ENCODE data around the gene ZNF536. TPM values are rescaled to one million over a fixed set of nuclear protein-coding genes. Genes with fewer than 3 reads are reported as not detected.

ZNF536 gene
- 0.15 TPM for polyA plus RNA-seq (2013, experiment 1 of 2)
- polyA plus RNA-seq (2013, experiment 2 of 2): 0.63 TPM

DNA sequence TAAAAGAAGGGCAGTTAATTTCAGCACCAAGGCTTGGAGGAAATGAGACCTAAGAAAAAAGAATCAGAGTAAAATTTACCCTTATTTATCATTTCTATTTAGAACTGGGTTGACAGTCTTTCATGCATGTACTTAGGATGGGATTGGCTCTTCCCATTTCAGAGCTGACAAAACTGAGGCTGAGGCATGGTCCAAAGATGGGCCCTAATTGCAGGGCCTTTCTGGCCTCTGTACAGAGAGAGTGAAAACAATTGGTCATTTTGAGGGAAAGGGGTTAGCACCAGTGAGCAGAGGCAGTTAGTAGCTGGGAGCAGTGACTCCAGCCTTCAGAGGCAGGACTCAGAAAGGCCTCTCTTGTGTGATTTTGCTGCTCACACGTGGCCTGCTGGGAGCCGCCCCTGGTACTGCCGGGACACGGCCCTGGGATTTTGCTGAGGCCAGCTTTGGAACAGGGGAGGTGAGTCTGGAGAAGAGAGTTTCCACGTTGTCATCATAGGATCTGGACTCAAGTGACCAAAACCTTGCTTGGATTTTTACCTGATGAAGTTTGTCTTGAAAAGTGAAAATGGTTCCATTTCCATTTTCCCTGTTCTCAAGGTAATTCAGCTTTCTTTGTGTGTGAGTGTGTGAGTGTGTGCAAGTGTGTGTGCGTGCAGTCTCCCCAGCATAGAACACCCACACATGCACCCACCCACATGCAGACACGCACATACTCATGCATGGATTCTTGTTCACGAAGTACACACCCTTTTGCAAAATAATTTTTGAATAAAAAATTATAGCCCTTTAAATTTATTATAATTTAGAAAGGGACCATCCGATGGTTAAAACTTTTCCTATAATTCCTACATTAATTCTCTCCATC lies at the start of gene ZNF536:
ZNF536 (plus strand) TSS at position 425 of the 865 bp plus-strand sequence. CDS start 71,179 bp downstream, outside the sequence.
- Histone ChIP-seq H3K27ac (ENCODE audit: low read depth, low read length) (peak within 1 kb of the TSS; percentile 76; the same call in 1 of the 2 replicates), H3K4me3 (ENCODE audit: low read length) (peak within 1 kb of the TSS; percentile 64; the same call in 1 of the 2 replicates), H3K36me3 (ENCODE audit: insufficient read depth, low read length) (no peaks in the 10 kb centered on the region), H3K9ac (ENCODE audit: low read depth, low read length) (0 out of 2 replicates have a peak within 1 kb of the TSS, but pooled peaks have one; percentile 11), H3K4me1 (ENCODE audit: insufficient read depth, low read length) (peaks cover 28% of the 10 kb centered on the region), H3K9me3 (ENCODE audit: insufficient read depth, low read depth, low read length) (no peaks in the 10 kb centered on the region), H3K27me3 (ENCODE audit: insufficient read depth, low read length) (peaks cover 42% of the 10 kb centered on the region)
- WGBS: 76% methylated on average over 6 of the region's 9 CpGs

DNA sequence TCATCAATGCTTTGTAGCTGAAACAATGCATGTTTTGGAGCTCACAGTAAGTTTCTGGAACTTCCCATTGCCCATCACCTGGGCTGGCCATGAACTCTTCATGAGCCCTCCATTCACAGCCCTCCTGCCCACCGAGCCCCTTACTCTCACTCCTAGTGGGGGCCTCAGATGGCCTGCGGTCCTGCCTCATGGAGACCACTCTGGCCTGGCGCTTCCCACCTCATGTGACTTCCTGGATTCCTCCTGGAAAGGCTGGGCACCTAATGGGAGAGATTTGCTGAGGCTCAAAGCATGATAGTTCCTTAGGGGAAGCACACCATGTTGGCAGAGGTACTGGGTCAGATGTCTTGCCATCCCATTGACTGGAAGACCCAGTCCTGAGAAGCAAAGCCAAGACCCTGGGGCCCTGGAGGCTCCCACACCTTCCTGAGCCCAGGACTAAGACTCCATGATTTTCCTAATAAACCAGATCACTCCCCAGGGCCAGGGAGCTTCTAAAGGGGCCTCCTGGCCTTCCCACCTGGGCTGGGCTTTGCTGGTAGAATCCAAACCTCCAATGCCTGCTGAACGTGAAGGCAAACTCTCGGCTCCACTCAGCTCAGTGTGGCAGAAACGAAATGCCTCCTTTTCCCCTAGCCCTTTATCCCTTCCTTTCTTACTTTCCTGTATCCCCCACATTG lies 49.4 kb upstream of the ZNF536 start:
- H3K27ac ChIP-seq (ENCODE audit: low read depth, low read length): no peak overlapping the region
- no peak overlapping the region for H3K4me3 ChIP-seq (ENCODE audit: low read length)
- H3K9me3 ChIP-seq (ENCODE audit: insufficient read depth, low read depth, low read length): no peaks in the 10 kb centered on the region
- WGBS: 90% methylated on average over 6 of the region's 6 CpGs
- no peaks in the 10 kb centered on the region for H3K36me3 ChIP-seq (ENCODE audit: insufficient read depth, low read length)
- no peaks in the 10 kb centered on the region for H3K4me1 ChIP-seq (ENCODE audit: insufficient read depth, low read length)
- H3K27me3 ChIP-seq (ENCODE audit: insufficient read depth, low read length): no peaks in the 10 kb centered on the region
- no peak overlapping the region for H3K9ac ChIP-seq (ENCODE audit: low read depth, low read length)

DNA sequence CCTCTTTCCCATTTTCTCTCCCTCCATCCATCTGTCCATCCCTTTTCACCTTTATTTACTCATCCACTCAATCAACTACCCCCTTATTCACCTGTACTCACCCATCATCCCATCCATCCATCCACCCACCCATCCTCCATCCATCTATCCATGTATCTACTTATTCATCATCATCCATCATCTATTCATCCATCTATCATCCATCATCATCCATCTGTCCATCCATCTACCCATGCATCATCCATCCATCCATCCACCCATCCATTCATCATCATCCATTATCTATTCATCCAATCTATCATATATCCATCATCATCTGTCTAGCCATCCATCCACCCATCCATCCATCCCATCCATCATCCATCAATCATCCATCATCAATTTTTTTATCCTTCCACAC lies 48.3 kb upstream of the ZNF536 start:
- Histone ChIP-seq H3K4me1 (ENCODE audit: insufficient read depth, low read length) (no peaks in the 10 kb centered on the region), H3K36me3 (ENCODE audit: insufficient read depth, low read length) (no peaks in the 10 kb centered on the region), H3K9ac (ENCODE audit: low read depth, low read length) (no peak overlapping the region), H3K27ac (ENCODE audit: low read depth, low read length) (no peak overlapping the region), H3K27me3 (ENCODE audit: insufficient read depth, low read length) (no peaks in the 10 kb centered on the region), H3K9me3 (ENCODE audit: insufficient read depth, low read depth, low read length) (no peaks in the 10 kb centered on the region), H3K4me3 (ENCODE audit: low read length) (no peak overlapping the region)

DNA sequence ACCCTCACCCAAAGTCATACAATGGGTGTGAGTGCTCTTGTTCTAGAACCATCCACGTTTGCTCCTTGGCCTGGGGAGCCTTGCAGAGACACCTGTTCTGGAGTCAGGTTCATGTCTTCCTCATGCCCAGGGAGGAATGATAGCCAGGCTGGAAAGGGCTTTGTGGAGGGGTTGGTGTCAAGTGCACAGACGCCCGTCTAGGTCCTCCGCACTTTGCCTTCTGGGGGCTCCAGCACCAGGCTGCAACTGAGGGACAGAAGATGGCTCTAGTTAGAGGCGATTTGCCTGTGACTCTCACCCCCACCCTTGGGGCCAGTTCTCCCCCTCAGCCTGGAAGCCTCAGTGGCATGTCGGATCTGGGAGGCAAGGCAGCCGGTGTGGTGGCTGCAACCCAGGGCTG lies 47.2 kb upstream of the ZNF536 start:
- 94% methylated on average over 7 of the region's 7 CpGs for WGBS
- Histone ChIP-seq H3K27me3 (ENCODE audit: insufficient read depth, low read length) (no peaks in the 10 kb centered on the region), H3K4me1 (ENCODE audit: insufficient read depth, low read length) (no peaks in the 10 kb centered on the region), H3K4me3 (ENCODE audit: low read length) (no peak overlapping the region), H3K36me3 (ENCODE audit: insufficient read depth, low read length) (no peaks in the 10 kb centered on the region), H3K27ac (ENCODE audit: low read depth, low read length) (no peak overlapping the region), H3K9me3 (ENCODE audit: insufficient read depth, low read depth, low read length) (no peaks in the 10 kb centered on the region), H3K9ac (ENCODE audit: low read depth, low read length) (no peak overlapping the region)

DNA sequence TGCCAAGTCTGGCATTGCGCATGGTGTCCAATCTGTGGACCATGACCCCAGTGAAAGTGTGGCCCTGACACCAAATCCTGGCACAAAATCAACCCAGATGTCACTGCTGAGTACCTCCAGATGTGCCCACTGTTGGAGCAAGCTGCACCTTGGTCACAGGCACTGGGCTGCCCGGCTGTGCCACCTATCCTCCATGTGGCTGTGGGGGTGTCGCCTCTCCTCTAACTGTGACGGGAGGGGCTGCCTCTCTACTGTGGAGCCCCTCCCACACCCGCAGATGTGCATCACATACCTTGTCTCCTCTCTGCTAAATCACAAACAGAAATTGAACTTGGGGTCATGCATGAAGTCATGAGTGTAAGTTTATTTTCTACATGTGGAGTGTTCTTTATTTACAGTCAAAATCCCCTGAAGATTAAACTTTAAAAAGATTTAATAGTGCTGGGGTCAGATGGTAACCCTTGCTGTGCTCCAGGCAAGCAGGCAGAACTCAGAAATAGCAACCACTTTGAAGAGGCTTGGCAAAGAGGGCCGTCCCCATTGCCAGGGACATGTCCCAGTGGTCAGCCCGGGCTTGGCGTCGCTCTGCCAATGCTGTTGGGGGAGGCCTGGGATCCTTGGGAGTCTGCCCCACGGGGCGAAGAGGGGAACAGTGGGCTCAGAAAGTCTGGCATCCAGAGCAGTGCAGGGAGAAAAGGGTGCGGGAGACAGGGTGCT lies 46.4 kb upstream of the ZNF536 start:
- WGBS: 93% methylated on average over 11 of the region's 12 CpGs
- H3K27me3 ChIP-seq (ENCODE audit: insufficient read depth, low read length): no peaks in the 10 kb centered on the region

DNA sequence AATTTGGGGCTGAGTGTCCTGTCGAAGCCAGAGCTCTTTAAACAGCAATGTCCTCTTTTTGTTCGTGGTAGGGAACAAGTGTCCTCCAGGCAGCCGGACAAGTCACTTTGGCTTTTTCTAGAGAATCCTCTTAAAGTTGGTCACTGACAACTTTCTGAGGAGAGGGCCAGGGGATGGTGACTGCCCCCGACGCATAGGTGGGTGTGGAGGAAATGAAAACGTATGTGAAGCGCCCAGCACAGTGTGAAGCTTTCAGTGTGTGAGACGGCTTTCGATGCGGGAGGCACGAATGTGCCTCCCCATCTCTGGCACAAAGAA lies 45.8 kb upstream of the ZNF536 start:
- Histone ChIP-seq H3K36me3 (ENCODE audit: insufficient read depth, low read length) (no peaks in the 10 kb centered on the region), H3K27ac (ENCODE audit: low read depth, low read length) (no peak overlapping the region), H3K27me3 (ENCODE audit: insufficient read depth, low read length) (no peaks in the 10 kb centered on the region), H3K9me3 (ENCODE audit: insufficient read depth, low read depth, low read length) (no peaks in the 10 kb centered on the region), H3K4me1 (ENCODE audit: insufficient read depth, low read length) (no peaks in the 10 kb centered on the region), H3K4me3 (ENCODE audit: low read length) (no peak overlapping the region), H3K9ac (ENCODE audit: low read depth, low read length) (no peak overlapping the region)
- 93% methylated on average over 11 of the region's 11 CpGs for WGBS

More for the DNA sequence above, 46.4 kb upstream of the ZNF536 start:
- H3K9ac ChIP-seq (ENCODE audit: low read depth, low read length): no peak overlapping the region
- H3K4me3 ChIP-seq (ENCODE audit: low read length): no peak overlapping the region
- H3K27ac ChIP-seq (ENCODE audit: low read depth, low read length): no peak overlapping the region
- no peaks in the 10 kb centered on the region for H3K9me3 ChIP-seq (ENCODE audit: insufficient read depth, low read depth, low read length)
- no peaks in the 10 kb centered on the region for H3K36me3 ChIP-seq (ENCODE audit: insufficient read depth, low read length)
- no peaks in the 10 kb centered on the region for H3K4me1 ChIP-seq (ENCODE audit: insufficient read depth, low read length)

DNA sequence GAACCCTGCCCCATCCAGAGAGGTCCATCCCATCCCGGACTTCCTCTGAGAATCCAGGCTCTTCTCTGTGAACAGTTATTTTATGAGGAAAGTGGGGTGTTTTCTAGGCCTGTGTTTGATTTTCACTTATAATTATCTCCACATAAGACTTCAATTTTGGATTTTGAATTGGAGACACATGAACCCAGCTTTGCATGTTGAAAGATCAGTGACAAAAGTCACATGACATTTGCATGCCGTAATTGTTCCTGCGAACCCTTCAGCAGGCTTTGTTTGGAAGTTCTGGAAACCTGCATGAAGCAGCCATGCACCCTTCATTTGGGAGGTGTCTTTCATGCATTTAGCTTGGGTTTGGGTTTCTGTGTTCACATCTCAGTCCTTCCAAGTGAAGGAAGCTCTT lies 44.9 kb upstream of the ZNF536 start:
- Histone ChIP-seq H3K27ac (ENCODE audit: low read depth, low read length) (no peak overlapping the region), H3K27me3 (ENCODE audit: insufficient read depth, low read length) (no peaks in the 10 kb centered on the region), H3K9me3 (ENCODE audit: insufficient read depth, low read depth, low read length) (no peaks in the 10 kb centered on the region), H3K4me3 (ENCODE audit: low read length) (no peak overlapping the region), H3K36me3 (ENCODE audit: insufficient read depth, low read length) (no peaks in the 10 kb centered on the region), H3K4me1 (ENCODE audit: insufficient read depth, low read length) (no peaks in the 10 kb centered on the region), H3K9ac (ENCODE audit: low read depth, low read length) (no peak overlapping the region)
- 96% methylated on average over 3 of the region's 3 CpGs for WGBS

DNA sequence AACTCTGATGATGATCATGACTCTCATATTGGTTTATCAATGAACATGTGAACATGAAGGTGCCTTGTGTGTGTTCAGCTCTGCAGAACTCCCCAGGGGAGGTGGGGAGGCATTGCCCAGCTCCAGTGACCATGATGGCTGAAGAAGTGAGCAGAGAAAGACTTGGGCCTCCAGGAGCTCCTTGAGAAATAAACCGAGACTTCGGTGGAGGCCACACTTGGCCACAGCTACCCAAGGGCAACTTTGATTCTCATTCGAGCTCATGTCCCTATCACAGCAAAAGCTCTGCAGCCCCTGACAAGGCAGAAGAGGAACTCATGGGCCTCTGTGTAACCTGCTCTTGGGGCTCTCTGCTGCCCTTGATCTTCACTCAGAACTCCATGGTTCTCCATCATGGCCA lies 44.1 kb upstream of the ZNF536 start:
- Histone ChIP-seq H3K9ac (ENCODE audit: low read depth, low read length) (no peak overlapping the region), H3K36me3 (ENCODE audit: insufficient read depth, low read length) (no peaks in the 10 kb centered on the region), H3K27ac (ENCODE audit: low read depth, low read length) (no peak overlapping the region), H3K9me3 (ENCODE audit: insufficient read depth, low read depth, low read length) (no peaks in the 10 kb centered on the region), H3K4me3 (ENCODE audit: low read length) (no peak overlapping the region), H3K27me3 (ENCODE audit: insufficient read depth, low read length) (no peaks in the 10 kb centered on the region), H3K4me1 (ENCODE audit: insufficient read depth, low read length) (no peaks in the 10 kb centered on the region)
- 94% methylated on average over 3 of the region's 3 CpGs for WGBS

DNA sequence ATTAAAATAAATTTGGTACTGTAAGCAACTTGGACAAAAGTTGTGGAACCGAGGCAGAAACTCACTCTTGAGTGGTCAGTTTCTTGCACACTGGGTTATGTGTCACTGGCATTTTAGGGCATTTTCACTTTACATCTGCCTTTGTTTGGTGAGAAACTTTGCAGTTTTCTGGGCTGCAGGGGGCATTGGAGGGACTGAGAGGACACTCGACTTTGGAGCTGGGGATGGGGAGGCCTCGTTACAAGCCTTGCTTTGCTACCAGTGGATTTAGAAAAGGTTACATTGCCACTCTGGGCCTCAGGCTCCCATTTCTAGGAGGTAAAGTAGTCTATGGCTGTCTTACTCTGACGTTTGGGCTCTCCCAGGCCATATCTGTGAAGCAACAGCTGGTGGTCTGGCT lies 41.9 kb upstream of the ZNF536 start:
- Histone ChIP-seq H3K27me3 (ENCODE audit: insufficient read depth, low read length) (no peaks in the 10 kb centered on the region), H3K27ac (ENCODE audit: low read depth, low read length) (no peak overlapping the region), H3K9me3 (ENCODE audit: insufficient read depth, low read depth, low read length) (no peaks in the 10 kb centered on the region), H3K4me1 (ENCODE audit: insufficient read depth, low read length) (no peaks in the 10 kb centered on the region), H3K4me3 (ENCODE audit: low read length) (no peak overlapping the region), H3K36me3 (ENCODE audit: insufficient read depth, low read length) (no peaks in the 10 kb centered on the region), H3K9ac (ENCODE audit: low read depth, low read length) (no peak overlapping the region)
- WGBS: 77% methylated on average over 4 of the region's 4 CpGs

DNA sequence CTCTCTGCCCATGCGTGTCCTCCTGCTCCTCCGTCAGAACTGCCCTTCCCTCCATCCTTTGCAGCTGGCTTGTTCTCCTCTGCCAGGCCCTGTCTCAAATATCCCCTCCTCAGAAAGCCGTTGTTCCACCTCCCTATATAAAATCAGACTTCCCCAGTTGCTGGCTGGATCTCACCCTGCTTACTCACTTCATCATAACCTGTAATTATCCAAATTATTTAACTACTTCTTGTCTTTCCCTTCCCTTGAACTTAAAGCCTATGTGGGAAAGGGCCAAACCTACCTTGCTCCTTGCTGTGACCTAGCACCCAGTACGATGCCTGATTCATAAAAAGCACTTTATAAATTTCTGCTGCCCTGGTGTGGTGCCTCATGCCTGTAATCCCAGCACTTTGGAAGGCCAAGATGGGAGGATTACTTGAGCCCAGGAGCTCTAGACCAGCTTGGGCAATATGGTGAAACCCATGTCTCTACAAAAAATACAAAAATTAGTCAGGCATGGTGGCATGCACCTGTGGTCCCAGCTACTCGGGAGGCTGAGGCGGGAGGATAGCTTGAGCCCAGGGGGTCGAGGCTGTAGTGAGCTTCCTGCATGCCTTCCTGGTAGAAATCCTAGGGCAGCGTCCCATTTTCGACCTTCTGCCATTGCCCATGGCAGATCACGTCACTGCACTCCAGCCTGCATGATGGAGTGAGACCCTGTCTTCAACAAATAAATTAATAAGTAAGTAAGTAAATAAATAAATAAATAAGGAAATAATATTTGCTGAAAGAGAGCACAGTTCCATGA lies 39.5 kb upstream of the ZNF536 start:
- H3K9me3 ChIP-seq (ENCODE audit: insufficient read depth, low read depth, low read length): no peaks in the 10 kb centered on the region
- no peak overlapping the region for H3K9ac ChIP-seq (ENCODE audit: low read depth, low read length)
- H3K4me3 ChIP-seq (ENCODE audit: low read length): no peak overlapping the region
- H3K27me3 ChIP-seq (ENCODE audit: insufficient read depth, low read length): no peaks in the 10 kb centered on the region
- no peak overlapping the region for H3K27ac ChIP-seq (ENCODE audit: low read depth, low read length)
- WGBS: 93% methylated on average over 10 of the region's 10 CpGs
- no peaks in the 10 kb centered on the region for H3K4me1 ChIP-seq (ENCODE audit: insufficient read depth, low read length)
- no peaks in the 10 kb centered on the region for H3K36me3 ChIP-seq (ENCODE audit: insufficient read depth, low read length)

Data from HUES64 (cell line).